ENCODE data around the gene VEGFD.
"Not testable (repeated sequence)": the region's sequence is repeated elsewhere in the genome, so short reads cannot be mapped to it uniquely, and the experiment has no call there.

The VEGFD gene

GRCh38 chrX:15314472-15314871 is 69.7 kb downstream of the VEGFD start:
- in situ Hi-C loops (cut with MboI; ENCODE audit: low sequenced_read_pairs) = no loop called here

- in situ Hi-C loops (cut with MboI; ENCODE audit: low sequenced_read_pairs) = no loop called here
These were observed 73.1 kb downstream of the VEGFD start for GRCh38 chrX:15311119-15311518.

- in situ Hi-C loops (cut with MboI; ENCODE audit: low sequenced_read_pairs) = no loop called here
These were observed 74.1 kb downstream of the VEGFD start for GRCh38 chrX:15310117-15310516.

- in situ Hi-C loops (cut with MboI; ENCODE audit: low sequenced_read_pairs) = not testable (repeated sequence)
These were observed 78.3 kb downstream of the VEGFD start for GRCh38 chrX:15305899-15306298.

- in situ Hi-C loops (cut with MboI; ENCODE audit: low sequenced_read_pairs) = no loop called here
These were observed 82.3 kb downstream of the VEGFD start for GRCh38 chrX:15301924-15302323.

GRCh38 chrX:15299941-15300851 is 84.0 kb downstream of the VEGFD start:
- in situ Hi-C loops (cut with MboI; ENCODE audit: low sequenced_read_pairs) = no loop called here

- in situ Hi-C loops (cut with MboI; ENCODE audit: low sequenced_read_pairs) = no loop called here
These were observed 85.4 kb downstream of the VEGFD start for GRCh38 chrX:15298780-15299179.

- in situ Hi-C loops (cut with MboI; ENCODE audit: low sequenced_read_pairs) = no loop called here
These were observed 86.0 kb downstream of the VEGFD start for GRCh38 chrX:15298201-15298600.

Measured in HL-60/S4 (cell line).